HG02884 (cell line): ENCODE measurements around the gene UTP14C.
"Not testable (repeated sequence)": the region's sequence is repeated elsewhere in the genome, so short reads cannot be mapped to it uniquely, and the experiment has no call there.

Experiments
- ATAC-seq: cut with Tn5 transposase; IDR thresholded peaks from one replicate; pipeline ENCODE4 v1.9.1; 2021; ENCODE audit warnings: mild to moderate bottlenecking, moderate library complexity; ENCODE audit not compliant: unreplicated experiment

Gene UTP14C

DNA sequence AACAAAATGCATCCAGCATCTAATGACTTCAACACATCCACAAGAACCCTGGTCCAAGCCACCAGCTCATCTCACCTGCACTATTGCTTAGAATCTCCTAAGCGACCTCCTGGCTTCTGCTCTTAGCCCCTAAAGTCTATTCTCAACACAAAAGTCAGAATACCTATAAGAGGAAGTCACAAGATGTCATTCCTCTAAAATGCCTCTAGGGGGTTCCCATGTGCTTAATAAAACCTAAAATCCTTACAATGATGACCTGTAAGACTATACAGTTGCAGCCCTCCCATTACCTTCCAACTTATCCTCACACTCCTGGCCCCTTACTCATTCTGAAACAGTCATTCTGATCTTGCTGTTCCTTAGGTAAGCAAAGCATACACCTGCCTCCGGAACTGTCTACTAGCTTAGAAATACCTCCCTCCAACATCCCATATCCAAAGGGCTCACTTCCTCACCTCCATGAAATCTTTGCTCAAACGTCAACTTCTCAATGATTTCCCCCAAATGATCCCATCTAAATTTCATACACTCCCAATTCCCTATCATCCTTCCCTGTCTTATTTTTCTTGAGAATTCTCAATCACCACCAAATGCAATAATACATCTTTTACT is 23.3 kb upstream of the UTP14C start:
- ATAC-seq: peak; percentile 90

DNA sequence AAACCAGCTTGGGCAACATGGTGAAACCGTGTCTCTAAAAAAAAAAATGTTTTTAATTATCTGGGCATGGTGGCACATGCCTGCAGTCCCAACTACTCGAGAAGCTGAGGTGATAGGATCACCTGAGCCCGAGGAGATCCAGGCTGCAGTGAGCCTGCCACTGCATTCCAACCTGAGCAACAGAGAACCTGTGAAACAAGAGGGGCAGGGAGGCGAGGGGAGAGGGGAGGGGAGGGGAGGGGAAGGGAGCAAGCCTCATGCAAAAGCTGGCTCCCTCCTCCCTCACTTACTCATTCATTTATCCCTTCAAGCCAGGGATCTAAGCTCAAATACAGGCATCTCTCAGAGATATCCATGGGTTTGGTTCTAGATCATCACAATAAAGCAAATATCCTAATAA is 22.1 kb upstream of the UTP14C start:
- ATAC-seq: no peak

DNA sequence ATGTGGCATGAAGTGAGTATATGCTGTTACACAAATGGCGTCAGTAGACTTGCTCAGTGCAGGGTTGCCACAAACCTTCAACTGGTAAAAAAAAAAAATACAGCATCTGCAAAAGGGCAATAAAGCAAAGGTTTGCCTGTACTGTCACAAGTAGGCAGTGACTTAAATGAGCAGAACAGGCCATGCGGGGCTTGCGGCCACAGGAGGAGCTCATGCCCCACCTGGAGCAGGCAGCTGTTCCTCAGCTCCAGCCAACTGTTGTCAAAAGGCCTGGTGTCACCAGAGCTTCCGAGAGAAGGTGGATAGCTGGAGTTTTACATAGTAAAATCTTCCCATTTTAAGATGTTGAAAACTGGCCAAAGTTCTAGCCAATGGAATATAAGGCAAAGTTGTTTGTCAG is 20.9 kb upstream of the UTP14C start:
- ATAC-seq: no peak

DNA sequence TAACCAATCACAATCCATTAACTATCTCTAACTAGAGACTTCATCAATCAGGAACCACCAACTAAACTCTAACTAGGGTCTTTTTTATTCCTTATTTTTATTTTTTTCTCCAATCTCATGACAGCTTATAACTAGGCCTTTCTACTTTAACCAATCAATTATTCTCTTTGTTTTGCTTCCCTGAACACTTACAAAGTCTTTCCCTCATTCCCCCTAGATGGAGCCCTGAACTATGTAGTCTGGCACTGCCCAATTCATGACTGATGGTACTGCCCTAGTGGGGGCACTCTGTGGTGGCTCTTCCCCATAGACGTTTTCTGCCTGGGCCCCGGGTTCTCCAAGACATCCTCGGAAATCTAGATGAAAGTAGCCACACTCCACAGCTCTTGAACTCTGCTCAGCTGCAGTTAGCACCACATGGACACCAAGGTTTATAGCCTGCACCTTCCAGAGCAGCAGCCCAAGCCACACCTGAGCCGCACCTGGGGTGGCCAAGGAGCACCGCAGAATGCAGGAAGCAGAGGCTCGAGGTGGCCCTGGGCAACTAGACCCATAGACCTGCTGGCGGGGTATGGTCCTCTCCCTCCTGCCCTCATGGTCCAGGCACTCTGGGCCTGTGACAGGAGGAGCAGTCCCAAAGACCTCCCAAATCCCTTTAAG is 19.9 kb upstream of the UTP14C start:
- ATAC-seq: no peak

DNA sequence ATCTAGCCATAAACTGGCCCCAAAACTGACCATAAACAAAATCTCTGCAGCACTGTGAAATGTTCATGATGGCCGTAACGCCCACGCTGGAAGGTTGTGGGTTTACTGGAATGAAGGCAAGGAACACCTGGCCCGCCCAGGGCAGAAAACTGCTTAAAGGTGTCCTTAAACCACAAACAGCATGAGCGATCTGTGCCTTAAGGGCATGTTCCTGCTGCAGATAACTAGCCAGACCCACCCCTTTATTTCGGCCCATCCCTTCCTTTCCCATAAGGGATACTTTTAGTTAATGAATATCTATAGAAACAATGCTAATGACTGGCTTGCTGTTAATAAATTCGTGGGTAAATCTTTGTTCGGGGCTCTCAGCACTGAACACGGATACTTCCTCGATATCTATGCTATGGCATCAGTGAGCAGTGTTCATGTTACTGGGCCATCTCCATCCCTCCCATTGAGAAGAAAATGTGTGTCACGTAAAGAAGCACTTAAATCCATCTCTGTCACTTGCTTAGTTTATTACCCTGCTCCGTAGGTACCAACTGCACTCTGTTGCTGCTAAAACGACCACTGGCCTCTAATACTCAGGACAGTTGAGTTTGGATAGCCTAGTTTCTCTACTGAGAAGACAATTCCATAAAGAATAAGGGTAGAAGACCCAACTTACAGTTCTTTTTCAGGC is 18.5 kb upstream of the UTP14C start:
- ATAC-seq: no peak

DNA sequence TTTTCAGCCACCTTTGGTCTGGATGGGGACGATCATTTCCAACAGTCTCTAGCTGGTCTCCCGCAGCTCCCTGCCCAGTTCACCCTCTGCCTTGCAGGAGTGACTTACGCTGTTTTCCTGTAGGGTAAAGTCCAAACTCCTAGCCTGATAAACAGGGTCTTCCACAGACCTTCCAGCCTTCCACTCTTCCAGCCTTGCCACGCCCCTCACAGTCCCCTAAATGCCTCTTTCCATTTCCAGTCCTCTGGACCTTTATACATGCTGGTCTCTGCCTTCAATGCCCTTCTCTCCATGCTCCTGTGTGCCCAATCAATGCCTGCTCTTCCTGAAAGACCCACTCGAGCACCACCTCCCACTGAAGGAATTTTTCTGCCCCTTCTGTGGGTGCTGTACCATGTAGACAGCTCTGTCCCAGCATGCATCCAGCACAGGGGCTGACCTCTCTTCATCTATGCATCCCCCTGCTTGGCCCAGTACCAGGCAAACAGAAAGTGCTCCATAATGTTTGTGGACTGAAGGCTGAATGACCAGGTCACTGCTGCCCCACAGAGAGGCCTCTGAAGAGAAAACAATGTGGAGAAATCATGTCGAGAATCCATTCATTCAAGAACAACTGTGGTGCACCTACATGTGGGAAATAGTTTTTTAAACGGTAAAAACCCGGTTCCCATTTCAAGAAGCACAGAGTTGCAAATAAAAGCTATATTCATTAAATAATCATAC is 17.8 kb upstream of the UTP14C start:
- no peak for ATAC-seq

DNA sequence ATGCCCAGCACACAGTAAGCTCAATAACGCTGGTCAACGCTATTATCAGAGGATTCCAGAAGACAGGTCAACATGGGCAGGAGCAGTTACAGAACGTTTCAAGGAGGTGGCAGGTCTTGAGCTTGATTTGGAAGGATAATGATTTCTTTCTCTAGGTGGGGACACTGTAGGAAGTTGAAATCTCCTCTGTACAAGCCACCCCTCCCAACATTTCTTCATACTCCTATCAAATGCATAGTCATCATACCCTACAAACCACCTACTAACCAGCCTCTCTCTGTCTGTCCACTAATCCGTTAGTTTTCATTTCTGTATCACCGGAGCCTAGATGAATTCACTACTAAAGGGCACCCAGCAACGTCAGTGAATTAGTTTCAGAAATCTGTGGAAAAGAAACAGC is 14.5 kb upstream of the UTP14C start:
- ATAC-seq: no peak

DNA sequence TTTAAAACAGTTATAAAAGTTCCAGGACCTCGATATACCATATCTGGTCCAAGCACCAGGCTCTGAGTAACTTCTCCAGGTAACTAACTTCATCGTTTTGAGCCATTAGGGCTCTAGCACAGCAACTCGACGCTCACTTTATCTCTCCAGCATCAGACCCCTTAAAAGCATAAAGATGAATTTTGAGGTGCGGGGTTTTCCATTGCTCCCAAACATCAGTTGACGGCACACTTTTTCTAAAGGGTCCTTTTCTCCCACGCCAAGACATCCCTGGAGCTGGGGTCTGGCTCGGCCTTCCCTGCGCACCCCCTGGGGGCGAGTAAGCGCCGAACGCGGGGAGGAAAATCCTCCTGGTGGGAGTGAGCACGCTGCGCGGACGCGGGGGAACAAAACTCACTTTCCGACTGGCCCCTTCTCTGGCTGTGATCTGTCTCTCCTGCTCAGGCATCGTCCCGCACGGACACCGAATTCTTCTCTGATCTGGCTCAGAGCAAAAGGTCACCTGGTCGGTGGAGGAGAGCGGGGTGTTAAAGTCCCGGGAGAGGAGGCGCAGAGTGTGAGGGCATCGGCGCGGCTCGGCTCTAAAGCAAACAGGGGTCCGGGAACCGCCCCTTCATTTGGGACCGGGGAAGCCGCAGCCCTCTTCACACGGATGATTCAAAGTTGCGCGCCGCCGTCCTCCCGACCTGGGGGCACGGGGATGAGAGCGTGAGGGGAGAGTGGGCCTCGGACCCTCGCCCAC is 13.4 kb upstream of the UTP14C start, which contains the start of gene ATP7B:
Gene ATP7B (minus strand): TSS at position 561 of the 742 bp plus-strand sequence. CDS start 113 bp downstream, at position 448.
- ATAC-seq: peak; percentile 2

DNA sequence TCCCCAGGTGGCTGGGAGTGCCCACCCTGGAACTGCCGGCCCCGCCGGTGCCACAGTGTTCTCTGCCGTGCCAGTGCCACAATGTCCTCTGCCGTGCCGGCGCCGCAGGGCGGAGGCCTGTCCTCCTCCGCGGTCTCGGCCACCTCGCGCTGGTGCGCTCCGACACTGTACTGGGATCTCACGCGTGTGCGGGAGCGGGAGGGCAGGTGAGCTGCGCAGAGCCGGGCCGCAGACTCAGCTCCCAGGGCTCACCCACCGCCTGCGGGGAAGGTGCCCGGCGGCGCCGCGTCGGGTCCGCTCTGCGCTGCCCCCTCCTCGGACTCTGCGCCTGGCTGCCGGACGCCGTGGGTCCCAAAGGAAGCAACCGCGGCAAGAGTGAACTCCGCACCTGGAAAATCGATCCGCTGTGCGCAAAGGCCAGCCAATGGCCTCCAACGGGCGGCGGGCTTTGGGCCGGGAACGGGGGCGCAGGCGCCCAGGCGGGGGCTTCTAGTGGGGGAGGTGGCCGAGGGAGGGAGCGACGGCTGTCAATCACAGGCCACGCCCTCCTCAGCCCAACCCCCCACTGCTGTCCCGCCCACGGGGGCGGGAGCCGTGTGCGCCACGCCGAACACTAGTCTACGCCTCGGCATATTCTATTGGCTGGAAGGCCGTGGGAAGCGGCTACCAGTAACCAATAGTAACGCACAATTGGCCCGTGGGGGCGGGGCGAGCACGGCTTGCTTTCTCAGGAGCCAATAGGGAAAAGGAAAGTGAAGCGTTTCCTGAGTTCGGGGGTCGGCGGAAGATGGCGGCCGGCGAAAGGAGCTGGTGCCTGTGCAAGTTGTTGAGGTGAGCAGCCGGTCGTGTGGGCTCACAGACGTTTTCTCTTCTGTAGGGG is 12.6 kb upstream of the UTP14C start, which contains the start of gene ALG11:
Gene ALG11 (plus strand): TSS at position 767 of the 880 bp plus-strand sequence. CDS start 21 bp downstream, at position 788.
- peak; percentile 98 for ATAC-seq

DNA sequence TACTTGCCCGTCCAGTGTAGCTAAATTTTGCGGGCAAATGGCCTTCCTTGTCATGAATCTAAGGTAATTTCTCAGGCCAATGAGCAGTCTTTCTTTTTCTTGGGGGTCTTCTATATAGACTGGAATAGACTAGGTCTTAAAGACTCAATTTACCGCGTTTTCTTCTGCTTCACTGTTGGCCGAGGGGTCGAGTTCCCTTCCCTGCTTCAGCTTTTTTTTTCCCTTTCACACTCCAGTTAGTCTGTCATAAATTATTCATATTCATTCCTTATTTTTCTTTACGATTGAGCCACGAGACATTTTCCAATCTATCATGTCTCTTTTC is 12.0 kb upstream of the UTP14C start:
- ATAC-seq: no peak

DNA sequence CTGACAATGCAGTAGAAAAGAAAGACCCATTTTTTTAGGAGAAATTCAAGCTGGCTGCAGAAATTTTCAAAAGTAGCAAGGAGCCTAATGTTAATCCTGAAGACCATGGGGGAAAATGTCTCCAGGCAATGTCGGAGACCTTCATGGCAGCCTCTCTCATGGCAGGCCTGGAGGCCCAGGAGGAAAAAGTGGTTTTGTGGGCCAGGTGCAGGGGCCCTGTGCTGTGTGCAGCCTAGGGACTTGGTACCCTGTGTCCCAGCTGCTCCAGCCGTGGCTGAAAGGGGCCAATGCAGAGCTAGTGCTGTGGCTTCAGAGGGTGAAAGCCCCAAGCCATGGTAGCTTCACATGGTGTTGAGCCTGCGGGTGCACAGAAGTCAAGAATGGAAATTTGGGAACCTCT is 8.2 kb upstream of the UTP14C start:
- no peak for ATAC-seq

DNA sequence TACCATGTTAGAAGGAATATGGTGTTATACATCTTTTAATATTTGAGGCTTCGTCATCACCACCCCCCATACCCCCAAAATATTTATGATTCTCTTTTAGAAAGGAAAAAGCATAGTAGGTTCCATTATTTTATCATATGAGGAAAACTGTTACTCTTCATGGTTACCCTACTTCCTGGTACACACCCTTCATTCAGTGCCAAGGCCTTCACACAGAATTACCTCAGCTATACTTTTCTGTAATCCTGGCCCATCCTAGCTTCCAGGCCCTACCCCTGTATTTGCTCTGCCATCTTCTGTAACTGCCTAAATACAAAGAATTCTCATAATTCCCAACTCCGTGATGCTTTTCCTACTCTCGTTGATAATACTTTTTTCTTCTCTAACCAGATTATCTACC is 4.3 kb upstream of the UTP14C start:
- no peak for ATAC-seq

DNA sequence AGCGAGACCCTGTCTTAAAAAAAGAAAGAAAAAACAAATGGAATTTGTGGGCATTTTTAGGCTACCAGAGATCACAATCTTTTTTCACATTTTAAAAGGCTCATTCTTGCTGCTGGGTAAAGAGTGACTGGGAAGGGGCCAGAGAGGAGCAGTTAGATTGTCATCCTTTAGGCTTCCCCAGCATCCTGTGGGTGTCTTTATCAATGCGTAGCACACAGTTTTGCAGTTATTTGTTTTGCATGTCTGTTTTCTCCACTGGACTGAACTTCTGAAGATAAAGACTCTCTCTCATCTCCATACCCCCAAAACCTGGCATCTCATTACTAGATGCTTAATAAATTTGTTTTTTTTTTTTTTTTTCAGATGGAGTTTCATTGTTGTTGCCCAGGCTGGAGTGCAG is 2.1 kb upstream of the UTP14C start:
- ATAC-seq: no peak

DNA sequence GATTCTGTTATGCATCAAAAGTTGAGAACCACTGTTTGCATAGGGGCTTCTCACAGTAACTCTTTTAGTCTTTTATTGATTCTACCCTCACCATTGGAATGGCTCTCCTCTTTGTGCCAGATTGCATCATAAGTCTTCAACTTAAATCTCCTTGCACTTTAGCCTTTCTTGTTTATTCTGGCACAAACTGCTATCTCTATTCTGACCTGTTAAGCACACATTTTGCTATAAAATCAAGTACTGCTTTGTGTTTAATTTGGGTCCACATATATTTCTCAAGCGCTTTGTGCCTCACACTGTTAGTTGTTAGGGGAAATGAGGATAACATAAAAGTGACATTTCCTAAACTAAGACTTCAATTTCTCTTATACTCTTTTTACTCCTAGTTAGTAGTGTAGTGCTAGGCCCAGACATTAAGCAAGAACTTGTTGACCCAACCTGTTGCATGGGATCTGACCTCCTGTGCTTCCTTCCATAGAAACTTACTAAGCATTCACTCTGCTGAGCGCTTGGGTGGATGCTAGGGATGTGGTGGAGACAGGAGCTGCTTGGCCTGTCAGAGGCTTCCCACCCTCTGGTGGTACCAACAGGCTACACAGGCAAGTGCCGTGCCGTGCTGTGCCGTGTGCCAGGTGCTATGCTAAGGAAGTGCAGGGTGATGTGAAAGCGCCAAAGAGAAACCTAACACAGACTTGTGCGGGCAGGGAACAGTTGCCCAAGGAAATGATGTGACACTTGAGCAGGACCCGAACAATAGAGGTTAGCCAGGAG is 1.2 kb downstream of the UTP14C start:
- ATAC-seq: no peak

DNA sequence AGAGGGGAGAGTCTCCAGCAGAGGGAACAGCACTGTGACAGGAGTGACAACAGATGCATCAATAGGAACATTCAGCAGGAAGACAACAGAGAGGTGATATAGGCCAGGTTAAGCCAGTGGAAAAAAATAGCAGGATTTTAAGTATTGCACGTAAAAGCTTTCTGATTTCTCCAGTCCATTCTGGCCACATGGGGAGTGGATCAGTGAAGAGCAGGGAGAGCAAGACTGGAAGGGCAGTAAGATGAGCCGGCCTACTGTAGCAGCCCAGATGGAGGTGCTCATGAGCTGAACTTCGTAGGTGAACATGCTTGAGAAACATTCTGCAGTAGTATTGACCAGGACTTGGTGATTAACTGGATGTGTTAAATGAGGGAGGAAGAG is 1.7 kb downstream of the UTP14C start:
- ATAC-seq: no peak

DNA sequence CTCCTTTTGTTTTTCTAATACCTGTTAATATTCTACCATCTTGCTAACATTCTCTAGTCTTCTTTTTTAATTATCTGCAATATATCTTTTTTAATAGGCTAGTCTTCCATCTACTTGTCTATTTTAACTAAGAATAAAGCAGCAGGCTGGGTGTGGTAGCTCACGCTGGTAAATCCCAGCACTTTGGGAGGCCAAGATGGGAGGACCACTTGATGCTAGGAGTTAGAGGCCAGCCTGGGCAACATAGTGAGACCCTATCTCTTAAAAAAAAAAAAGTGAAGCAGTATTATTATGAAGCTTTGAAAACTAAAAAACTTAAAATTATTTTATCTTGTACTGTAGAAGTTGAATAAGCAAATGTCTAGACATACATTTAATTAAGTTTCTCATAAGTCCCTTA is 3.3 kb downstream of the UTP14C start:
- ATAC-seq: no peak

DNA sequence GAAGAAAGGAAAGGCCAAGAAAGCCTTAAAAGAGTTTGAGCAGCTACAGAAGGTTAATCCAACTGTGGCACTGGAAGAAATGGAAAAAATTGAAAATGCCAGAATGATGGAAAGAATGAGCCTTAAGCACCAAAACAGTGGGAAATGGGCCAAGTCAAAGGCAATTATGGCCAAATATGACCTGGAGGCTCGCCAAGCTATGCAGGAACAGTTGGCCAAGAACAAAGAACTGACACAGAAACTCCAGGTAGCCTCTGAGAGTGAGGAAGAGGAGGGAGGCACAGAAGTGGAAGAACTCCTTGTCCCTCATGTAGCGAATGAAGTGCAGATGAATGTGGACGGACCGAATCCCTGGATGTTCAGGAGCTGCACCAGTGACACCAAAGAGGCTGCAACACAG is 5.1 kb downstream of the UTP14C start:
- no peak for ATAC-seq

DNA sequence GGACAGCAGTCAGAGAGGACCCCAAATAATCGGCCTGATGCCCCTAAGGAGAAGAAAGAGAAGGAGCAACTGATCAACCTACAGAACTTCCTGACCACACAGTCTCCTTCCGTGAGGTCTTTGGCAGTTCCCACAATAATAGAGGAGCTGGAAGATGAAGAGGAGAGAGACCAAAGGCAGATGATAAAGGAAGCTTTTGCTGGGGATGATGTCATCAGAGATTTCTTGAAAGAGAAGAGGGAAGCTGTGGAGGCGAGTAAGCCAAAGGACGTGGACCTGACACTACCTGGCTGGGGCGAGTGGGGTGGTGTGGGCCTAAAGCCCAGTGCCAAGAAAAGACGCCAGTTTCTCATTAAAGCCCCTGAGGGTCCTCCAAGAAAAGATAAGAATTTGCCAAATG is 5.9 kb downstream of the UTP14C start:
- ATAC-seq: not testable (repeated sequence)

DNA sequence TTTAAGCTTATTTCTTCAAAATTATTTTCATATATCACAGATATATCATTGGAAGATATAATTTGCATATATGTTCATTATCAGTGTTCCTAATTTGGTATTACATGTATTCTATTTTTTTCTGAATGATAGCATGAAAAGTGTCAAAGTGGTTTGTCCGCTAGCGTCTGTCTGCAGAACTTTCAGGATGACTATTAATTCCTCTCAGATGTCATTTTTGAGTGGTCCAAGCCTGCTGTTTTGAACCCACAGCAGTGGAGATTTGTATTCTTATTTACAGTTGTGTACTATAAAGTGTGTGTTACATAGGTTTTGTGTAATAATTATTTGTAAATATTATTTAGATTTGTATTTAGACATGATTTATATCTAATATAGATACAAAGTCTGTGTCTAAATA is 8.5 kb downstream of the UTP14C start:
- ATAC-seq: no peak
